ENCODE measurements around the gene GALT. TPM values are rescaled to one million over a fixed set of nuclear protein-coding genes. Genes with fewer than 3 reads are reported as not detected.
"Not testable (repeated sequence)": the region's sequence is repeated elsewhere in the genome, so short reads cannot be mapped to it uniquely, and the experiment has no call there.

Gene GALT
- total RNA-seq, 1 experiment from 2014 or later, result 25.7 TPM

DNA sequence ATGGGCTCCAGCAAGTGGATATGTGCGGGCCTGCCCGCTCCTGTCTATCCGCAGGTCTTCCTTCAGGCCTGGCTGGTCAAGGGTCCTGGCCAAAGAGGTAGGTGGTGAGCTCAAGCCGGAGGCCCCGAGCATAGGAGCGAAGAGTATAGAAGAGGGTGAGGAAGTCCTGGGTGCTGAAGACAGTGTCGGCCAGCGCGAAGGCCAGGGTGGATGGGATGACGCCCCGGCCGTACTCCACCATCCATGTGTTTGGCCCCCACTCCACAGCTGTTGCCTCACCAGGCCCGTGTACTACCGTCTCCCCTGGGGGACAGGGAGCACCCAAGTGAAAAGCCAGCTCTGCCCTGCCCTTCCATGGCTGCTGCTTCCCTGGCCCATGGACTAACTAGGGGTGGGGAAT is 10.9 kb upstream of the GALT start:
- H3K27ac Mint-ChIP-seq (ENCODE audit: unreplicated experiment), result no peak overlapping the region
- peaks cover 10% of the 10 kb centered on the region for H3K4me1 Mint-ChIP-seq (ENCODE audit: low read depth, unreplicated experiment)
- peaks cover 16% of the 10 kb centered on the region for H3K36me3 Mint-ChIP-seq (ENCODE audit: insufficient read depth, unreplicated experiment)
- peak overlapping the region; percentile 83 for H3K4me3 Mint-ChIP-seq (ENCODE audit: low read depth, unreplicated experiment)
- intact Hi-C loops (cut with micrococcal nuclease; ENCODE audit: unreplicated experiment), result no loop called here
- BruUV-seq (replicated peaks), result no TSS peak
- DNase-seq, result no peak
- TF ChIP-seq, protein P1, sequence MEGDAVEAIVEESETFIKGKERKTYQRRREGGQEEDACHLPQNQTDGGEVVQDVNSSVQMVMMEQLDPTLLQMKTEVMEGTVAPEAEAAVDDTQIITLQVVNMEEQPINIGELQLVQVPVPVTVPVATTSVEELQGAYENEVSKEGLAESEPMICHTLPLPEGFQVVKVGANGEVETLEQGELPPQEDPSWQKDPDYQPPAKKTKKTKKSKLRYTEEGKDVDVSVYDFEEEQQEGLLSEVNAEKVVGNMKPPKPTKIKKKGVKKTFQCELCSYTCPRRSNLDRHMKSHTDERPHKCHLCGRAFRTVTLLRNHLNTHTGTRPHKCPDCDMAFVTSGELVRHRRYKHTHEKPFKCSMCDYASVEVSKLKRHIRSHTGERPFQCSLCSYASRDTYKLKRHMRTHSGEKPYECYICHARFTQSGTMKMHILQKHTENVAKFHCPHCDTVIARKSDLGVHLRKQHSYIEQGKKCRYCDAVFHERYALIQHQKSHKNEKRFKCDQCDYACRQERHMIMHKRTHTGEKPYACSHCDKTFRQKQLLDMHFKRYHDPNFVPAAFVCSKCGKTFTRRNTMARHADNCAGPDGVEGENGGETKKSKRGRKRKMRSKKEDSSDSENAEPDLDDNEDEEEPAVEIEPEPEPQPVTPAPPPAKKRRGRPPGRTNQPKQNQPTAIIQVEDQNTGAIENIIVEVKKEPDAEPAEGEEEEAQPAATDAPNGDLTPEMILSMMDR (IDR thresholded peaks at IDR 0.05; ENCODE audit: unreplicated experiment), result no peak
- peaks cover 6% of the 10 kb centered on the region for H3K27me3 Mint-ChIP-seq (ENCODE audit: unreplicated experiment)
- no peaks in the 10 kb centered on the region for H3K9me3 Mint-ChIP-seq (ENCODE audit: low read depth, unreplicated experiment)
- CTCF ChIA-PET, result no interaction called here

DNA sequence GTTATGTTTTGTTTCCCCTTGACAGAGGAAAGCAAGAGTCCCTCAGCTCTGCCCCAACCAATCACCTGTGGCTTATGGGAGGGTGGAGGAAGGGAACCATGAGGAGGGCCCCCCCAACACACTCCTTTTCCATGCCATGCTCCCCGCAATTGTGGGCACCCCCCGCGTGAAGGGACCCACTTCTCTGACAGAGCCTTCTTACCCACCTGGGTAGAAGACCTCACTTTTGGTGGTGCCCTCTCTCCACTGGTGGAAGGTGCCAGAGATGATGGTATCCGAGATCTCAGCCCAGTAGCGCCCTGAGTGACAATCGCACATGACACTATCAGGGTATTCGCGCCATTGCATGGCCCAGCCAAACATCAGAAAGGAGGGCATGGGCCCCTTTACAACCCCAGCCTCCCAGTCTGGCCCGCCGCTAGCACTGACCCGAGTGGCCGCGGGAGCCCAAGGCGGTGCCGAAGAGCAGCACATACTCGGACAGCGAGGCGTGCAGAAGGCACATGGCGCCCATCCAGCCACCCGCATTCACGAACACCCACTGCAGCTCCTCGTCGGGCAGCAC is 9.6 kb upstream of the GALT start:
- Mint-ChIP-seq H3K27ac (ENCODE audit: unreplicated experiment) (no peak overlapping the region), H3K27me3 (ENCODE audit: unreplicated experiment) (no peaks in the 10 kb centered on the region), H3K4me1 (ENCODE audit: low read depth, unreplicated experiment) (peaks cover 10% of the 10 kb centered on the region), H3K4me3 (ENCODE audit: low read depth, unreplicated experiment) (peak overlapping the region; percentile 83), H3K9me3 (ENCODE audit: low read depth, unreplicated experiment) (no peaks in the 10 kb centered on the region), H3K36me3 (ENCODE audit: insufficient read depth, unreplicated experiment) (peaks cover 16% of the 10 kb centered on the region)
- intact Hi-C loops (cut with micrococcal nuclease; ENCODE audit: unreplicated experiment), result no loop called here
- TF ChIP-seq, protein P1 (IDR thresholded peaks at IDR 0.05; ENCODE audit: unreplicated experiment), result no peak
- CTCF ChIA-PET, result interaction anchor here (0.6 to 1.3 kb wide), 3 partner anchors 10 to 256 kb away, joined by 3 to 5 read pairs (median 3); partner anchors contain the start of gene GALT
- no TSS peak for BruUV-seq (replicated peaks)
- DNase-seq, result no peak

DNA sequence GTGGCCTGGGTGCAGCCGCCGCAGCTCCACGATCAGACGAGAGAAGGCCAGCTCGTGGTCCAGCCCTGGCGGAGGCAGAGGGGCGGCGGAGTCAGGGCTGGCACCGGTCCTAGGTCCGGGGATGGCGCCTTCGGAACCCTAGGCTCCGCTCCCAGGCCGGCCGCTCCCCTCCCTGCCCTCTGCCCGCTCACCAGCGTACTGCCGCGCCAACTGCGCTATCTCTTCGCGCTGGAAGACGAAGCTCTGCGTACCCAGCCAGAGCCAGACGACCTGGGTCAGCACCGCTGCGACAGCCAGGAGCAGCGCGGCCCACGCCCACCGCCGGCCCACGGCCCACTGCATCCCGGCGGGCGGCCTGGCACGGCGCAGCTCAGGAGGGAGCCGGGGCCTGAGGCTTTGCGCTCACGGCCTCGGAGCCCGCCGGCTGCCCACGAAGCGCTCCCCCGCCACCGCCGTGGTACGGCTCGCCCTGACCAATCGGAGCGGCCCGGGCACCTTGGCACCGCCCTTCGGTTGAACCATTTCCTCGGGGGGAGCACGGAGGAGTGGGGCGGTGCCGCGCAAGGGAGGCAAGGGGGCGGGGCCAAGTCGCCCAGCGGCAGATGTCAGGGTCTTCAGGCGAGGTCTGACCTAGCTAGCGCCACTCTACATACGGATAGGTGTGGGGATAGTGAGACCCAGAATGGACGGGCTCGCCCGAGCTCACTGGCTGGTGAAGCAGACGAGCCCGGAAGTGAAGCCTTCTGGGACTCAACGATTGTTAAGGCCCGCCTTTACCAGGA is 8.9 kb upstream of the GALT start, which contains the start of gene SIGMAR1:
TSS of gene SIGMAR1 (minus strand) at position 432 of the 782 bp plus-strand sequence. CDS start at position 342, 90 bp downstream.
- peak; percentile 91 for DNase-seq
- H3K27ac Mint-ChIP-seq (ENCODE audit: unreplicated experiment), result peak within 1 kb of the TSS; percentile 56
- no peaks in the 10 kb centered on the region for H3K9me3 Mint-ChIP-seq (ENCODE audit: low read depth, unreplicated experiment)
- no TSS peak for BruUV-seq (replicated peaks)
- peaks cover 16% of the 10 kb centered on the region for H3K36me3 Mint-ChIP-seq (ENCODE audit: insufficient read depth, unreplicated experiment)
- peaks cover 10% of the 10 kb centered on the region for H3K4me1 Mint-ChIP-seq (ENCODE audit: low read depth, unreplicated experiment)
- peak within 1 kb of the TSS; percentile 83 for H3K4me3 Mint-ChIP-seq (ENCODE audit: low read depth, unreplicated experiment)
- CTCF ChIA-PET, result interaction anchor here (0.6 to 1.3 kb wide), 3 partner anchors 9 to 257 kb away, joined by 3 to 5 read pairs (median 3); partner anchors contain the start of gene GALT
- intact Hi-C loops (cut with micrococcal nuclease; ENCODE audit: unreplicated experiment), result no loop called here
- H3K27me3 Mint-ChIP-seq (ENCODE audit: unreplicated experiment), result no peaks in the 10 kb centered on the region
- TF ChIP-seq, protein P1 (IDR thresholded peaks at IDR 0.05; ENCODE audit: unreplicated experiment), result no peak

DNA sequence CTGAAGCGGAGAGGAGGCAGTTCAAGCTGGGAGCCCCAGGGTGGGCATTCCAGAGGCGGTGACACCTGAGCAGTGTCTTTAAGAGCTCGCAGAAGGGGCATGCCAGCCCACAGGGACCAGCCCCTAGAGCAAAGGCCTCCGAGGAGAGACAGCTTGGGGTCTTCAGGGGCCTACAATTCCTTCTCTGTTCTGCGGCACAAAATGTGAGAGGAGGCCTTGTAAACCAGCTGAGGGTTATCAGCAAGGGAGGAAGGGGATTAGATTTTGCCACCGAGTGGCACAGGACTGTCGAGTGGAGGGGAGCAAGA is 8.4 kb upstream of the GALT start:
- Mint-ChIP-seq H3K36me3 (ENCODE audit: insufficient read depth, unreplicated experiment) (peaks cover 16% of the 10 kb centered on the region), H3K27ac (ENCODE audit: unreplicated experiment) (peak overlapping the region; percentile 56), H3K4me3 (ENCODE audit: low read depth, unreplicated experiment) (peak overlapping the region; percentile 83), H3K27me3 (ENCODE audit: unreplicated experiment) (no peaks in the 10 kb centered on the region), H3K9me3 (ENCODE audit: low read depth, unreplicated experiment) (no peaks in the 10 kb centered on the region), H3K4me1 (ENCODE audit: low read depth, unreplicated experiment) (peaks cover 10% of the 10 kb centered on the region)
- CTCF ChIA-PET, result no interaction called here
- intact Hi-C loops (cut with micrococcal nuclease; ENCODE audit: unreplicated experiment), result no loop called here
- BruUV-seq (replicated peaks), result TSS peak; percentile 34
- TF ChIP-seq, protein P1 (IDR thresholded peaks at IDR 0.05; ENCODE audit: unreplicated experiment), result no peak
- DNase-seq, result no peak

DNA sequence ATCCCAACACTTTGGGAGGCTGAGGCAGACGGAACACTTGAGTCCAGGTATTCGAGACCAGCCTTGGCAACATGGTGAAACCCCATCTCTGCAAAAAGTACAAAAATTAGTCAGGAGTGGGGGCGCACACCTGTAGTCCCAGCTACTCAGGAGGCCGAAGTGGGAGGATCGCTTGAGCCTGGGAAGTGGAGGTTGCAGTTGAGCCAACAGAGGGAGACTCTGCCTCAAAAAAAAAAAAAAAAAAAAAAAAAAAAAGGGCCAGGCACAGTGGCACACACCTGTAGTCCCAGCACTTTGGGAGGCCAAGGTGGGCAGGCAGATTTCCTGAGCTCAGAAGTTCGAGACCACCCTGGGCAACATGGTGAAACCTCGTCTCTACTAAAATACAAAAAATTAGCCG is 7.2 kb upstream of the GALT start:
- CTCF ChIA-PET; H3K27me3 Mint-ChIP-seq (ENCODE audit: unreplicated experiment): not testable (repeated sequence)

More for the DNA sequence above, 7.2 kb upstream of the GALT start:
- peaks cover 10% of the 10 kb centered on the region for H3K4me1 Mint-ChIP-seq (ENCODE audit: low read depth, unreplicated experiment)
- H3K4me3 Mint-ChIP-seq (ENCODE audit: low read depth, unreplicated experiment); H3K27ac Mint-ChIP-seq (ENCODE audit: unreplicated experiment); BruUV-seq (replicated peaks); DNase-seq; intact Hi-C loops (cut with micrococcal nuclease; ENCODE audit: unreplicated experiment); H3K9me3 Mint-ChIP-seq (ENCODE audit: low read depth, unreplicated experiment): not testable (repeated sequence)
- H3K36me3 Mint-ChIP-seq (ENCODE audit: insufficient read depth, unreplicated experiment), result peaks cover 16% of the 10 kb centered on the region

Data from Calu3 (cell line).